ENCODE results near the gene RAMACL.

Gene RAMACL

GRCh38 chr6:166570929-166571713 is 15.4 kb downstream of the RAMACL start:
- Histone ChIP-seq H3K4me1 (peaks cover 15 to 32% (median 20%) of the 10 kb centered on the region in 10 experiments), H3K4me2 (peak overlapping the region in 2 of 11 experiments; percentile 17 to 25; a peak in 3 of 22 replicates)

DNA sequence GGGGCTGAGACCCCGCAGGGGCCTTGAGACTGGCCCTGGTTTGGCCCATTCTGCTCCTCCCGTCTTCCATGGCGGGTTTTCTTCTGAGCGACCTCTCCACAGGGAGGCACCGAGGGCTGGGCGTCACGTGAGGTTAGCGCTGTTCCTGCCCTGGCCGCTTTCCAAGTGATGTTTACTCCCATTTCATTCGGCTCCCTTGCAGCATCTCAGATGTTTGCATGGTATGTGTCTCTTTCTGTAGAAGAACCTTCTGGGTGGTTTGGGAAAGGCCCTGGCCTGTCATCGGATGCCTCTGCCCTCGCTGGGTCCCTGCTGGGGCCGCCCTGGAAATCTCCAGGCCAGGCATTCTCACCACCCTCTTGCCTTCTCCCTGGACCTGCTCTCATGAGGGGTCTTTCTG is 17.3 kb downstream of the RAMACL start:
- no peak for TF ChIP-seq Cebpa-rat (IDR thresholded peaks at IDR 0.05)
- Histone ChIP-seq H3K4me1 (peaks cover 17 to 33% (median 20%) of the 10 kb centered on the region in 10 experiments), H4K20me1 (peaks cover 0 to 45% (median 0%) of the 10 kb centered on the region in 11 experiments; a peak in 6 of 22 replicates), H3K9me3 (replicated peaks in 1 of 11) (no peaks in the 10 kb centered on the region), H3K4me2 (no peak overlapping the region), H3K9ac (no peak overlapping the region), H3K27me3 (no peaks in the 10 kb centered on the region), H3K27ac (no peak overlapping the region), H3K4me3 (no peak overlapping the region), H3K36me3 (peaks cover 0 to 3% (median 0%) of the 10 kb centered on the region in 11 experiments; a peak in 2 of 22 replicates)

More at GRCh38 chr6:166570929-166571713, 15.4 kb downstream of the RAMACL start:
- Histone ChIP-seq H3K36me3 (no peaks in the 10 kb centered on the region; a peak in 1 of 22 replicates), H3K9me3 (replicated peaks in 1 of 11) (peaks cover 2 to 10% (median 7%) of the 10 kb centered on the region in 11 experiments; a peak in 18 of 22 replicates), H3K4me3 (no peak overlapping the region), H4K20me1 (peaks cover 0 to 45% (median 0%) of the 10 kb centered on the region in 11 experiments; a peak in 6 of 22 replicates), H3K27me3 (no peaks in the 10 kb centered on the region), H3K27ac (no peak overlapping the region), H3K9ac (no peak overlapping the region)
- TF ChIP-seq Cebpa-rat (IDR thresholded peaks at IDR 0.05) = no peak

DNA sequence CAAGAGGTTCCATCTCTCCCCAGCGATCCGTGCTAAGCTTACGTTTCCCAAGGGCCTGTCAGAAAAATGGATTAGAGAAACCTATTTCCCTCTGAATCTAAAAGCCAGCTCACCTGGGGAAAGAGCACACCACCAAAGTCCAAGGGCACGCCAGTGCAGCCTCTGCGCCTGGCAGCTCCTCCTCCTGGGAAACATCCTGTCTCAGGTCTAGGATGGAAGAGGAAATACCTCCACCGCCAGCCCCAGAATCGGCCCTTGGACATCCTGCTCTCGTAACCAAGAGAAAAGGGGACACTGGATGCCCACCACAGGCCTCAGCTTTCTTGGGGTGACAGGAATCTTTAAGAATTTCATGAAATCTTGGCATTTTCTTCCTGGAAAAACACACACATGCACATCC is 18.7 kb downstream of the RAMACL start:
- H3K9me3 ChIP-seq (replicated peaks in 1 of 11) = no peaks in the 10 kb centered on the region
- no peak overlapping the region for H3K4me3 ChIP-seq
- H3K36me3 ChIP-seq = peaks cover 0 to 3% (median 0%) of the 10 kb centered on the region in 11 experiments; a peak in 2 of 22 replicates
- H3K27ac ChIP-seq = no peak overlapping the region
- H3K4me1 ChIP-seq = peaks cover 7 to 35% (median 22%) of the 10 kb centered on the region in 10 experiments
- H3K9ac ChIP-seq = no peak overlapping the region
- no peak overlapping the region for H3K4me2 ChIP-seq
- H4K20me1 ChIP-seq = peaks cover 0 to 35% (median 0%) of the 10 kb centered on the region in 11 experiments; a peak in 6 of 22 replicates
- no peaks in the 10 kb centered on the region for H3K27me3 ChIP-seq
- no peak for TF ChIP-seq Cebpa-rat (IDR thresholded peaks at IDR 0.05)

- H3K4me3 ChIP-seq = no peak overlapping the region
- no peak overlapping the region for H3K27ac ChIP-seq
- peaks cover 0 to 28% (median 0%) of the 10 kb centered on the region in 11 experiments; a peak in 4 of 22 replicates for H4K20me1 ChIP-seq
- peaks cover 0 to 4% (median 0%) of the 10 kb centered on the region in 11 experiments; a peak in 2 of 22 replicates for H3K36me3 ChIP-seq
- peaks cover 0 to 28% (median 15%) of the 10 kb centered on the region in 10 experiments; a peak in 16 of 20 replicates for H3K4me1 ChIP-seq
- H3K9me3 ChIP-seq (replicated peaks in 1 of 11) = no peaks in the 10 kb centered on the region
- H3K9ac ChIP-seq = no peak overlapping the region
- no peak for TF ChIP-seq Cebpa-rat (IDR thresholded peaks at IDR 0.05)
- H3K4me2 ChIP-seq = no peak overlapping the region
- no peaks in the 10 kb centered on the region for H3K27me3 ChIP-seq
Measured at GRCh38 chr6:166567107-166567506, 19.4 kb downstream of the RAMACL start.

- peaks cover 0 to 4% (median 0%) of the 10 kb centered on the region in 11 experiments; a peak in 3 of 22 replicates for H3K36me3 ChIP-seq
- 0 out of 22 replicates have a peak, but pooled peaks cover 0 to 1% (median 0%) of the 10 kb centered on the region in 11 experiments for H3K9me3 ChIP-seq (replicated peaks in 1 of 11)
- H3K4me3 ChIP-seq = no peak overlapping the region
- H3K27me3 ChIP-seq = no peaks in the 10 kb centered on the region
- H4K20me1 ChIP-seq = peaks cover 0 to 25% (median 0%) of the 10 kb centered on the region in 11 experiments; a peak in 4 of 22 replicates
- TF ChIP-seq Cebpa-rat (IDR thresholded peaks at IDR 0.05) = no peak
- no peak overlapping the region for H3K27ac ChIP-seq
- H3K4me1 ChIP-seq = peaks cover 0 to 20% (median 14%) of the 10 kb centered on the region in 10 experiments; a peak in 15 of 20 replicates
- no peak overlapping the region for H3K9ac ChIP-seq
- H3K4me2 ChIP-seq = no peak overlapping the region
Measured at GRCh38 chr6:166566026-166567011, 20.2 kb downstream of the RAMACL start.

DNA sequence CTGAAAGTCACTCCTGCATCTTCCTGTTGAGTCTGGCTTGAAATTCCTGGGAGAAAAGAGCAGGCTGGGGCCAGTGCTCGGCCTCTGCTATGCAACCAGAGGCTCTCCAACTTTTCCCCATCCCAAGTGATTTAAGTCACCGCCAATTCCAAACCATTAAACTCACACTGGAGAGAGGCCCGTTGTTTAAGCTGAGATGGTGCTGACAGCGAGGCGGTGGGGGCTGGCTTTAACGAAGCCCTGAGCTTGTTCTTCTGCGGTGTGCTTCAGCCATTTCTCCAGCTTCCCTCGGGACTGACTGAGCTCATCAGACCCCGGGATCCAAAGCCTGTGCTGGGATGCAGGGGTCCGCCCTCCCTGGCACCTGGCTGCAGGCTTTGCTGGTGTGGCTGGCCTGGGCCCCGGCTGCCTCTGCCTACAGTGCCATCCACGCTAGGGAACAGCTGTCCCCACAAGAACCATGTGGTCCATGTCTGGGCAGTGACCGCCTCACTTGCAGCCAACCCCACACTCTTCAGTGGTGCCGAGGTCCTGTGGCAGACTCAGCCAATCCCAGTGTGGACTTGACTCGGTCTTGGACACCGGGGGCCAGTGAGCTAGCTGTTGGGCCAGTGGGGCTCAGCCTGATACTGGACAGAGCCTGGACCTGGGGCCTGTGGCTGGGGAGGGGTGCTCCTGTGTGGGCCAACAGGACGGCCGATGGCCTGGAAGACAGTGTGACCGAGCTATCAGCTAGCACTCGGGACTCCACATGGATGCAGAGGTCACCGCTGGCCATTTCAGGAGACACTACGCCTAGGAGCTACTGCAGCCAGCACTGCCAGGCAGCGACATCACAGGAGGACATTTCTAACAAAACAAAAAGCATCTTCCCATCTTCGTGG is 21.2 kb downstream of the RAMACL start:
- peaks cover 0 to 10% (median 0%) of the 10 kb centered on the region in 11 experiments; a peak in 2 of 22 replicates for H3K9me3 ChIP-seq (replicated peaks in 1 of 11)
- no peak overlapping the region for H3K27ac ChIP-seq
- H3K4me1 ChIP-seq = peaks cover 0 to 16% (median 14%) of the 10 kb centered on the region in 10 experiments; a peak in 14 of 20 replicates
- no peak overlapping the region for H3K4me2 ChIP-seq
- H3K4me3 ChIP-seq = no peak overlapping the region
- H3K9ac ChIP-seq = no peak overlapping the region
- H4K20me1 ChIP-seq = peaks cover 0 to 16% (median 0%) of the 10 kb centered on the region in 11 experiments; a peak in 4 of 22 replicates
- TF ChIP-seq Cebpa-rat (IDR thresholded peaks at IDR 0.05) = no peak
- peaks cover 0 to 4% (median 0%) of the 10 kb centered on the region in 11 experiments; a peak in 3 of 22 replicates for H3K36me3 ChIP-seq
- no peaks in the 10 kb centered on the region for H3K27me3 ChIP-seq

- H3K4me2 ChIP-seq = peak overlapping the region in 8 of 11 experiments; percentile 11 to 60 (median 50); a peak in 9 of 22 replicates
- H3K9me3 ChIP-seq (replicated peaks in 1 of 11) = peaks cover 0 to 24% (median 6%) of the 10 kb centered on the region in 11 experiments; a peak in 10 of 22 replicates
- TF ChIP-seq Cebpa-rat (IDR thresholded peaks at IDR 0.05) = no peak
- H4K20me1 ChIP-seq = peaks cover 0 to 7% (median 0%) of the 10 kb centered on the region in 11 experiments; a peak in 4 of 22 replicates
- no peak overlapping the region for H3K4me3 ChIP-seq
- peaks cover 0 to 16% (median 14%) of the 10 kb centered on the region in 10 experiments; a peak in 14 of 20 replicates for H3K4me1 ChIP-seq
- H3K27me3 ChIP-seq = no peaks in the 10 kb centered on the region
- no peak overlapping the region for H3K9ac ChIP-seq
- H3K27ac ChIP-seq = no peak overlapping the region
- peaks cover 0 to 4% (median 0%) of the 10 kb centered on the region in 11 experiments; a peak in 3 of 22 replicates for H3K36me3 ChIP-seq
Measured at GRCh38 chr6:166563805-166564204, 22.7 kb downstream of the RAMACL start.
